Middle frontal gyrus (tissue), 1 donor: ENCODE results near the gene IVNS1ABP.
"Not testable (repeated sequence)": the region's sequence is repeated elsewhere in the genome, so short reads cannot be mapped to it uniquely, and the experiment has no call there.

ENCODE experiments used
- DNase-seq: peaks from one replicate; pipeline ENCODE4 v3.0.0-alpha.2; 2015; ENCODE audit warnings: low spot score; ENCODE audit errors: extremely low spot score

IVNS1ABP gene

GRCh38 chr1:185257116-185257949 lies 59.7 kb downstream of the IVNS1ABP start:
- DNase-seq = not testable (repeated sequence)

GRCh38 chr1:185255595-185255994 lies 61.4 kb downstream of the IVNS1ABP start:
- DNase-seq = not testable (repeated sequence)

DNA sequence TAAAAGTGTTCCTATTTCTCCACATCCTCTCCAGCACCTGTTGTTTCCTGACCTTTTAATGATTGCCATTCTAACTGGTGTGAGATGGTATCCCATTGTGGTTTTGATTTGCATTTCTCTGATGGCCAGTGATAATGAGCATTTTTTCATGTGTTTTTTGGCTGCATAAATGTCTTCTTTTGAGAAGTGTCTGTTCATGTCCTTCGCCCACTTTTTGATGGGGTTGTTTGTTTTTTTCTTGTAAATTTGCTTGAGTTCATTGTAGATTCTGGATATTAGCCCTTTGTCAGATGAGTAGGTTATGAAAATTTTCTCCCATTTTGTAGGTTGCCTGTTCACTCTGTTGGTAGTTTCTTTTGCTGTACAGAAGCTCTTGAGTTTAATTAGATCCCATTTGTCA lies 64.6 kb downstream of the IVNS1ABP start:
- DNase-seq = not testable (repeated sequence)

DNA sequence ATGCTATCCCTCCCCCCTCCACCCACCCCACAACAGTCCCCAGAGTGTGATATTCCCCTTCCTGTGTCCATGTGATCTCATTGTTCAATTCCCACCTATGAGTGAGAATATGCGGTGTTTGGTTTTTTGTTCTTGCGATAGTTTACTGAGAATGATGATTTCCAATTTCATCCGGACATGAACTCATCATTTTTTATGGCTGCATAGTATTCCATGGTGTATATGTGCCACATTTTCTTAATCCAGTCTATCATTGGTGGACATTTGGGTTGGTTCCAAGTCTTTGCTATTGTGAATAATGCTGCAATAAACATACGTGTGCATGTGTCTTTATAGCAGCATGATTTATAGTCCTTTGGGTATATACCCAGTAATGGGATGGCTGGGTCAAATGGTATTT lies 65.1 kb downstream of the IVNS1ABP start:
- not testable (repeated sequence) for DNase-seq

- DNase-seq = no peak
These were observed 67.0 kb downstream of the IVNS1ABP start for GRCh38 chr1:185250063-185250462.

DNA sequence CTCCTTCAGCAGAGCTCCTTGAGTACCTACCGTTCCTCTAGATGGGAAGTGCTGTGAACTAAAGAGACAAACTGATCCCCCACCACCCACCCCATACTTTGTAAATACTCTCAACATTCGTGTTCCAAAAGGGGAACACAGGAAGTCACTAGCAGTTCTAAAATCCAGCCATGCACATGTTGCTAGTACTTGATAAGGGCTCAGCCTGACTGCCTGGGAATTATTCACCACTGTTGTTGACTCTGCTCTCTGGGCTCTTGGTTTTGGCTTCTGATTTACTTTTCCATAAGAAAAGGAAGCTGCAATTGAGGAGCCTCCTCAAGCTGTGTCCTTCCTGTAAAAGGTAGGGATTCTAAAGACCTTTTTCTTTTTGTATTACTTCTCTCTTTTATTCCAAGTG lies 67.5 kb downstream of the IVNS1ABP start:
- DNase-seq = no peak
